HepG2 (cell line): Measurements from ENCODE around the gene SEMA6B. TPM values are rescaled to one million over a fixed set of nuclear protein-coding genes. Genes with fewer than 3 reads are reported as not detected.
A peak's percentile ranks its signal among the peaks of the same experiment; 100 is the strongest.

Experiments
- ATAC-seq: fragments of 200-7000 bp; cut with Tn5 transposase; 3 replicates; pipeline ENCODE4 v1.9.1; 2020; ENCODE audit warnings: mild to moderate bottlenecking, moderate library complexity
- BruUV-seq: library from RNA; stranded (reverse); fragments of 400-500 nt; replicated peaks from 2 replicates; lab custom pipeline; 2021; lab: Mats Ljungman, UMichigan
- CTCF ChIA-PET: fragments of 300-600 bp; formaldehyde crosslinking; extraction: SDS; loops from one replicate; lab custom pipeline; 2021; ENCODE audit warnings: low total read pairs, inconsistent platforms, low intra/inter-chr PET ratio; lab: Yijun Ruan, JAX
- POLR2A ChIA-PET: fragments of 350-600 bp; sonication (Branson Sonifier 250); formaldehyde crosslinking; loops from one replicate; lab custom pipeline; 2020; ENCODE audit warnings: antibody characterized with exemption, inconsistent platforms; lab: Yijun Ruan, JAX
- DNase-seq: peaks from one replicate; pipeline ENCODE4 v3.0.0-alpha.2; 2015; ENCODE audit warnings: low spot score
- FAIRE-seq: peaks from 3 replicates; lab custom pipeline; 2011; peaks lifted over from hg19 to GRCh38; lab: Jason Lieb, UNC
- H2AFZ ChIP-seq: one replicate; pipeline ENCODE4 v1.6.1; 2011; ENCODE audit warnings: low read length, inconsistent platforms
- H3K27ac ChIP-seq: fragments of 300-600 bp; 3 replicates; pipeline ENCODE4 v1.8.0; 2011; ENCODE audit warnings: mixed run types, mild to moderate bottlenecking, mixed read lengths, low read length, inconsistent platforms; ENCODE audit not compliant: insufficient read depth; ENCODE audit errors: extremely low read length
- H3K27me3 ChIP-seq, 2 experiments: fragments of 200-600 bp in 1 of 2; 2 replicates in 1 of 2; 3 replicates in 1 of 2; pipeline versions ENCODE4 v1.6.0 to v1.8.0; 2011; ENCODE audit warnings: low read length in 2 of 2, mild to moderate bottlenecking in 2 of 2, moderate library complexity in 2 of 2, inconsistent platforms in 1 of 2; ENCODE audit not compliant: insufficient read depth in 2 of 2, control insufficient read depth in 1 of 2
- H3K36me3 ChIP-seq, 2 experiments: fragments of 200-600 bp in 1 of 2; replicated peaks in 1 of 2; 2 replicates in 1 of 2; 3 replicates in 1 of 2; pipeline versions ENCODE4 v1.5.1 to v1.8.0; 2011; ENCODE audit warnings: low read length in 2 of 2, inconsistent platforms in 1 of 2; ENCODE audit not compliant: insufficient read depth in 2 of 2, control insufficient read depth in 1 of 2
- H3K4me1 ChIP-seq: 2 replicates; pipeline ENCODE4 v1.5.1; 2012; ENCODE audit warnings: low read length, inconsistent platforms; ENCODE audit not compliant: insufficient read depth
- H3K4me2 ChIP-seq: 2 replicates; pipeline ENCODE4 v1.6.0; 2011; ENCODE audit warnings: low read depth, low read length, inconsistent platforms
- H3K4me3 ChIP-seq, 3 experiments: fragments of 200-600 bp in 1 of 3; sonication (generic), shearing (Covaris generic) in 1 of 3; replicated peaks in 1 of 3; 2 replicates each; pipeline ENCODE4 v1.5.1; 2011 to 2016; ENCODE audit warnings: low read length in 3 of 3, inconsistent platforms in 2 of 3, low read depth in 2 of 3, mild to moderate bottlenecking in 2 of 3, control low read depth in 1 of 3, mixed read lengths in 1 of 3; ENCODE audit not compliant: insufficient read depth in 1 of 3
- H3K79me2 ChIP-seq: one replicate; pipeline ENCODE4 v1.6.1; 2011; ENCODE audit warnings: low read length, inconsistent platforms; ENCODE audit not compliant: insufficient read depth
- H3K9ac ChIP-seq: 2 replicates; pipeline ENCODE4 v1.6.0; 2011; ENCODE audit warnings: mild to moderate bottlenecking, low read depth, low read length, inconsistent platforms; ENCODE audit not compliant: insufficient read depth
- H3K9me3 ChIP-seq: 2 replicates; pipeline ENCODE4 v1.5.1; 2012; ENCODE audit warnings: mild to moderate bottlenecking, low read length
- H4K20me1 ChIP-seq: 2 replicates; pipeline ENCODE4 v1.6.0; 2011; ENCODE audit warnings: inconsistent platforms, mild to moderate bottlenecking, low read length, moderate library complexity; ENCODE audit not compliant: insufficient read depth
- ATF5 ChIP-seq: sonication (generic); formaldehyde crosslinking; IDR thresholded peaks from 2 replicates; pipeline ENCODE4 v1.4.0; 2020; ENCODE audit warnings: mild to moderate bottlenecking, low read depth, missing genetic modification reagents
- FOXJ3 ChIP-seq: sonication (generic); formaldehyde crosslinking; IDR thresholded peaks from 2 replicates; pipeline ENCODE4 v1.4.0; 2020; ENCODE audit warnings: missing genetic modification reagents, mild to moderate bottlenecking, borderline replicate concordance
- GFI1 ChIP-seq: sonication (generic); formaldehyde crosslinking; IDR thresholded peaks from 2 replicates; pipeline ENCODE4 v1.5.0; 2020; ENCODE audit warnings: missing genetic modification reagents, mild to moderate bottlenecking, borderline replicate concordance
- GMEB2 ChIP-seq: IDR thresholded peaks from 2 replicates; pipeline ENCODE4 v1.6.1; 2016; ENCODE audit warnings: missing biosample characterization, missing genetic modification reagents, low read depth
- HNF4A ChIP-seq: sonication (generic); formaldehyde crosslinking; IDR thresholded peaks from 2 replicates; pipeline ENCODE4 v1.4.0; 2020; ENCODE audit warnings: missing genetic modification reagents
- ISL2 ChIP-seq: sonication (generic); formaldehyde crosslinking; IDR thresholded peaks from 2 replicates; pipeline ENCODE4 v1.5.0; 2020; ENCODE audit warnings: missing genetic modification reagents
- MNT ChIP-seq: fragments of 450-650 bp; IDR thresholded peaks from 2 replicates; pipeline ENCODE4 v1.6.1; 2016
- PATZ1 ChIP-seq: sonication (generic); formaldehyde crosslinking; IDR thresholded peaks from 2 replicates; pipeline ENCODE4 v1.4.0; 2020; ENCODE audit warnings: missing genetic modification reagents
- RFX5 ChIP-seq: IDR thresholded peaks from 2 replicates; pipeline ENCODE4 v1.6.1; 2011; ENCODE audit warnings: low read depth, low read length, improper control_type of control experiment
- SKI ChIP-seq: fragments of 450-650 bp; IDR thresholded peaks from one replicate; pipeline ENCODE4 v1.6.1; 2018; ENCODE audit warnings: mild to moderate bottlenecking; ENCODE audit not compliant: partially characterized antibody
- TBL1XR1 ChIP-seq: fragments of 150-350 bp; IDR thresholded peaks from 2 replicates; pipeline ENCODE4 v1.6.1; 2014; ENCODE audit warnings: borderline replicate concordance, low read length; ENCODE audit not compliant: partially characterized antibody
- ZMYM3 ChIP-seq: sonication (generic); formaldehyde crosslinking; IDR thresholded peaks from 2 replicates; pipeline ENCODE4 v1.5.1; 2020; ENCODE audit warnings: mild to moderate bottlenecking, missing genetic modification reagents
- ZNF138 ChIP-seq: sonication (generic); formaldehyde crosslinking; IDR thresholded peaks from 2 replicates; pipeline ENCODE4 v1.5.0; 2020; ENCODE audit warnings: mild to moderate bottlenecking, low read depth, missing genetic modification reagents
- ZNF629 ChIP-seq: sonication (generic); formaldehyde crosslinking; conservative IDR thresholded peaks from 2 replicates; pipeline ENCODE4 v1.5.0; 2020; ENCODE audit warnings: missing genetic modification reagents
- WGBS: methylation state at CpG from one replicate; pipeline ENCODE4 v1.1.6; 2017; ENCODE audit warnings: low lambda C conversion rate; 5-methylcytosine and 5-hydroxymethylcytosine counted together
- in situ Hi-C: cut with HindIII; loops from 2 replicates; pipeline ENCODE4 v1.10.0; 2017; ENCODE audit warnings: low pct_unique_long_range_greater_than_20kb; ENCODE audit not compliant: extremely low pct_ligation_motif_present
- intact Hi-C: fragments of 100-400 bp; cut with micrococcal nuclease; formaldehyde crosslinking; loops from one replicate; pipeline ENCODE4 v1.10.0; 2022; ENCODE audit not compliant: unreplicated experiment
- polyA plus RNA-seq, 8 experiments: library from polyadenylated mRNA; depleted of rRNA in 3 of 8; stranded (reverse) in 7 of 8; unstranded in 1 of 8; fragments of >200 nt; fragmentation: Illumina TruSeq in 4 of 8; extraction: Trizol in 4 of 8; gene quantifications; 2 replicates each; pipeline versions ENCODE4 v1.2.1 to v1.2.3, GENCODE V29; 2011 to 2016; ENCODE audit warnings: low read depth in 4 of 8, missing spikeins in 1 of 8, mixed read lengths in 1 of 8; ENCODE audit not compliant: insufficient read depth in 1 of 8
- total RNA-seq, 5 experiments: library from RNA; depleted of rRNA; stranded (reverse); fragments of >200 nt; fragmentation: Illumina TruSeq; extraction: Trizol; gene quantifications; 2 replicates each; pipeline ENCODE4 v1.2.3, GENCODE V29; 2016; ENCODE audit warnings: low read depth in 1 of 5

The SEMA6B gene
- total and polyA plus RNA-seq, 2 of the 13 experiments (the other 11 are each of a cell fraction or from before 2014, with no cell fraction given), result 45.5 to 67.1 TPM

- no peaks in the 10 kb centered on the region for H3K79me2 ChIP-seq
- H3K9me3 ChIP-seq, result no peaks in the 10 kb centered on the region
- ATAC-seq, result no peak
- ChIA-PET CTCF (no interaction called here), POLR2A (no interaction called here)
- DNase-seq, result no peak
- in situ Hi-C loops, result no loop called here
- no peak overlapping the region for H3K9ac ChIP-seq
- H3K36me3 ChIP-seq, result no peaks in the 10 kb centered on the region
- WGBS, result 8% methylated on average over 4 of the region's 6 CpGs
- no peaks in the 10 kb centered on the region; a peak in 1 of 5 replicates for H3K27me3 ChIP-seq
- H3K4me2 ChIP-seq, result no peak overlapping the region
- TF ChIP-seq ZNF629 (CRISPR knock-in tag) (peak; percentile 79), ZMYM3 (peak; percentile 70), MNT (peak; percentile 65), TBL1XR1 (no peak), ATF5 (CRISPR knock-in tag) (no peak)
- H2AFZ ChIP-seq, result no peak overlapping the region
- intact Hi-C loops, result no loop called here
- H3K4me3 ChIP-seq, result no peak overlapping the region
- no peak overlapping the region for H3K27ac ChIP-seq
- H4K20me1 ChIP-seq, result no peaks in the 10 kb centered on the region
- BruUV-seq, result no TSS peak
- peaks cover 14% of the 10 kb centered on the region for H3K4me1 ChIP-seq
- no peak for FAIRE-seq
Measured at GRCh38 chr19:4604912-4605311, 45.4 kb upstream of the SEMA6B start.

- Histone ChIP-seq H3K4me1 (peaks cover 14% of the 10 kb centered on the region), H2AFZ (no peak overlapping the region), H3K9me3 (no peaks in the 10 kb centered on the region), H3K36me3 (no peaks in the 10 kb centered on the region), H3K27ac (no peak overlapping the region), H3K79me2 (no peaks in the 10 kb centered on the region), H3K4me2 (no peak overlapping the region), H3K4me3 (no peak overlapping the region), H3K9ac (no peak overlapping the region), H3K27me3 (no peaks in the 10 kb centered on the region; a peak in 1 of 5 replicates), H4K20me1 (no peaks in the 10 kb centered on the region)
- POLR2A ChIA-PET, result no interaction called here
- in situ Hi-C loops, result no loop called here
- BruUV-seq, result no TSS peak
- no peak for ATAC-seq
- 51% methylated on average over 1 of the region's 1 CpG for WGBS
- no peak for FAIRE-seq
- no peak for DNase-seq
- CTCF ChIA-PET, result no interaction called here
- intact Hi-C loops, result no loop called here
- TF ChIP-seq HNF4A (CRISPR knock-in tag) (no peak), GFI1 (CRISPR knock-in tag) (no peak), ISL2 (no peak), FOXJ3 (no peak), GMEB2 (CRISPR knock-in tag) (no peak), RFX5 (no peak), SKI (no peak), PATZ1 (CRISPR knock-in tag) (no peak), ZNF138 (no peak)
Measured at GRCh38 chr19:4602915-4603314, 43.4 kb upstream of the SEMA6B start.
